Suprapubic skin (tissue), 4 donors: ENCODE results near the gene VWA3B.

Source experiments
- CTCF ChIP-seq, 2 donors: fragments of 200-600 bp in 1 of 2; fragments of 450-650 bp in 1 of 2; sonication (generic) in 1 of 2; IDR thresholded peaks; one replicate each; pipeline ENCODE4 v1.5.1; 2016 to 2019; ENCODE audit warnings: antibody characterized with exemption in 2 of 2, mild to moderate bottlenecking in 1 of 2, moderate library complexity in 1 of 2
- EP300 ChIP-seq: sonication (generic); formaldehyde crosslinking; IDR thresholded peaks from one replicate; pipeline ENCODE4 v1.6.1; 2017; ENCODE audit warnings: antibody characterized with exemption
- POLR2A ChIP-seq, 2 donors: fragments of 450-650 bp; IDR thresholded peaks; one replicate each; pipeline ENCODE4 v1.6.1; 2017; ENCODE audit warnings: antibody characterized with exemption in 2 of 2, mild to moderate bottlenecking in 2 of 2, moderate library complexity in 2 of 2
- POLR2AphosphoS5 ChIP-seq, 3 donors: sonication (generic); formaldehyde crosslinking; IDR thresholded peaks; one replicate each; pipeline ENCODE4 v1.6.1; 2017; ENCODE audit warnings: antibody characterized with exemption in 3 of 3

- TF ChIP-seq CTCF (IDR thresholded peaks at IDR 0.05): no peak
- no peak for TF ChIP-seq POLR2AphosphoS5 (IDR thresholded peaks at IDR 0.05)
- TF ChIP-seq POLR2A (IDR thresholded peaks at IDR 0.05): no peak
- TF ChIP-seq EP300: no peak
These were observed 261.1 kb downstream of the VWA3B start for GRCh38 chr2:98348066-98348561.
